ENCODE measurements around the gene ABCG1.

Gene ABCG1

DNA sequence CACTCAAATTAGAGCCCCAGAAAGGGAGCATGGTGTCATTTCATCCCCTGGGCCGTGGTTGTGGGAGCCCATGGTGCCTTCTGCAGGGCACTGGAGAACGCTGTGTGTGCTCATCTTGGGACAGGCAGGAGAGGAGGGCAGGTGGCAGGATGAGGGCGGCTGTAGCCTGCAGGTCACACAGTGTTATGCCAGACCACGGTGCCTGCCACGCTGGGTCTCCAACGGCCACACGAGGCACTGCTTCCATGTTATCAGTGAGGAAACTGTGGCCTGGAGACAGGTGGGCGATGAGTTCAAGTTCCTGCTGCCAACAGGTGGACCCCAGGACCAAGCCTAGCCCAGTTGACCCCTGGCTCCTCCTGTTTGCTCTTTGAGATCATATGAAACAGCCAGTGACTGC is 21.0 kb downstream of the ABCG1 start:
- H3K27ac ChIP-seq: peak overlapping the region; percentile 95; the same call in 1 of the 2 replicates
- TF ChIP-seq CTCF (conservative IDR thresholded peaks at IDR 0.05): peak; percentile 32; the same call in 1 of the 2 replicates

DNA sequence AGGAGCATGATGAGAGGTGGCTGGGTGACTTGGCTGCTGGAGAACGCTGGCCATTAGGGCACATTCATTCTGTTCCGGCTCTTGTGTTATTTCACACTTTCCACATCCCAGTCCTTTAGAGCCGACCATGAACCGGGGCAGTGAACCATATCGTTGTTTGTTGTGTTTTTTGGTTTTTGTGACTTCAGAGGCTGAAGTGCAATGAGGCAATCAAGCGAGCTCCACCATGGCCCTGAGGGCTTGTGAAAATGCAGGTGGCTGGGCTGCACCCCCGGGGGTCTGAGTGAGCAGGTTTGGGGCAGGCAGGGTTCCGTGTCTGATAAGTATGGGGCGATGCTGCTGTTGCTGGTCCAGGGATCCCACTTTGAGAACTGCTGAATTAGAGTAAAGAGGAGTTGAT is 23.7 kb downstream of the ABCG1 start:
- no peak for TF ChIP-seq CTCF (conservative IDR thresholded peaks at IDR 0.05)
- peak overlapping the region; percentile 35; the same call in 1 of the 2 replicates for H3K27ac ChIP-seq

- TF ChIP-seq CTCF (conservative IDR thresholded peaks at IDR 0.05): no peak
- peak overlapping the region; percentile 35; the same call in 1 of the 2 replicates for H3K27ac ChIP-seq
These were observed 24.1 kb downstream of the ABCG1 start for GRCh38 chr21:42243026-42243425.

GRCh38 chr21:42245331-42246193 is 26.6 kb downstream of the ABCG1 start:
- H3K27ac ChIP-seq: no peak overlapping the region
- no peak for TF ChIP-seq CTCF (conservative IDR thresholded peaks at IDR 0.05)

DNA sequence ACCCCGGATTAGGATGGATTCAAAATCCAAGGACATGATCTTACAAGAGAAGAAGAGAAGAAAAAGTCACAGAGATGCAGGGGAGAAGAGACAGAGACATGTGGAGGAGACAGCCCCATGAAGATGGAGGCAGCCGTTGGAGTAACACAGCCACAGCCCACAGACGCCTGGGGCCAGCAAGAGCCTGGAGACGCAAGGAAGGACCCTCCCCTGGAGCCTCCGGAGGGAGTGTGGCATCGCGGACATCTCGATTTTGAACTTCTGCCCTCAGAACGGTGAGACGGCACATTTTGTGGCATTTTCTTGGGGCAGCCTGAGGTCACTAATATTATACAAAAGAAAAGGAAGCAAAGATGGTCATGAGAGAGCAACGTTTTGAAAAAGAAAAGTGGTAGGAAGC is 28.8 kb downstream of the ABCG1 start:
- TF ChIP-seq CTCF (conservative IDR thresholded peaks at IDR 0.05): no peak
- H3K27ac ChIP-seq: no peak overlapping the region

DNA sequence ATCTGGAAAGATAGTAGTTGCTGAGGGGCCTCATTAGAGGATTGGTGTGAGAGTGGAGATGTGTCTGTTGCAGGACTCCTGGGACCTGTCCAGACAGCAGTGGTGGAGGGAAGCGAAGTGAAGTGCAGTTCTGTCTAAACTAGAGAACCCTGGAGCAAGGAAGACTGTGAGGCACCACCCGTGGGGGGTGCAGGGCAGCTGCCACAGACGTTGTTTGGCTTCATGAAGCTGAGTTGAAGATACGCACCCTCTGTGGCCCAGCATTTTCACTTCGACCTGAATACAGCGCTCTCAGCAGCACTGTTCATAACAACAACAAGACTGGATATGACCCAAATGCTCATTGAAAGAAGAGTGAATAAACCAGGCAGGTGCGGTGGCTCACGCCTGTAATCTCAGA is 29.3 kb downstream of the ABCG1 start:
- H3K27ac ChIP-seq: no peak overlapping the region
- no peak for TF ChIP-seq CTCF (conservative IDR thresholded peaks at IDR 0.05)

GRCh38 chr21:42248783-42249597 is 30.1 kb downstream of the ABCG1 start:
- H3K27ac ChIP-seq: no peak overlapping the region
- TF ChIP-seq CTCF (conservative IDR thresholded peaks at IDR 0.05): no peak

Measured in VCaP (cell line).